Testis (tissue), 2 donors: ENCODE measurements around the gene PRTG.

Source experiments
- POLR2A ChIP-seq: fragments of 450-650 bp; IDR thresholded peaks from one replicate; pipeline ENCODE4 v1.6.1; 2017; ENCODE audit warnings: antibody characterized with exemption, mild to moderate bottlenecking, moderate library complexity
- TF ChIP-seq, protein P1 (sequence below), 3 experiments: fragments of 450-650 bp in 2 of 3; fragments of 200-600 bp in 1 of 3; sonication (generic) in 1 of 3; IDR thresholded peaks; one replicate each; pipeline ENCODE4 v1.5.1; 2016 to 2019; ENCODE audit warnings: antibody characterized with exemption in 3 of 3, mild to moderate bottlenecking in 2 of 3, moderate library complexity in 1 of 3

- TF ChIP-seq, protein P1, sequence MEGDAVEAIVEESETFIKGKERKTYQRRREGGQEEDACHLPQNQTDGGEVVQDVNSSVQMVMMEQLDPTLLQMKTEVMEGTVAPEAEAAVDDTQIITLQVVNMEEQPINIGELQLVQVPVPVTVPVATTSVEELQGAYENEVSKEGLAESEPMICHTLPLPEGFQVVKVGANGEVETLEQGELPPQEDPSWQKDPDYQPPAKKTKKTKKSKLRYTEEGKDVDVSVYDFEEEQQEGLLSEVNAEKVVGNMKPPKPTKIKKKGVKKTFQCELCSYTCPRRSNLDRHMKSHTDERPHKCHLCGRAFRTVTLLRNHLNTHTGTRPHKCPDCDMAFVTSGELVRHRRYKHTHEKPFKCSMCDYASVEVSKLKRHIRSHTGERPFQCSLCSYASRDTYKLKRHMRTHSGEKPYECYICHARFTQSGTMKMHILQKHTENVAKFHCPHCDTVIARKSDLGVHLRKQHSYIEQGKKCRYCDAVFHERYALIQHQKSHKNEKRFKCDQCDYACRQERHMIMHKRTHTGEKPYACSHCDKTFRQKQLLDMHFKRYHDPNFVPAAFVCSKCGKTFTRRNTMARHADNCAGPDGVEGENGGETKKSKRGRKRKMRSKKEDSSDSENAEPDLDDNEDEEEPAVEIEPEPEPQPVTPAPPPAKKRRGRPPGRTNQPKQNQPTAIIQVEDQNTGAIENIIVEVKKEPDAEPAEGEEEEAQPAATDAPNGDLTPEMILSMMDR (IDR thresholded peaks at IDR 0.05) = no peak
- no peak for TF ChIP-seq POLR2A
Observed at GRCh38 chr15:55714064-55714463, 28.9 kb downstream of the PRTG start.
